AG04449 (cell line): ENCODE results near the gene PLEKHH1.

Source experiments
- CTCF ChIA-PET: fragments of 350-600 bp; formaldehyde crosslinking; extraction: SDS; loops from one replicate; lab custom pipeline; 2021; ENCODE audit warnings: antibody characterized with exemption; lab: Yijun Ruan, JAX
- POLR2A ChIA-PET: fragments of 400-600, 350-600 bp; formaldehyde crosslinking; extraction: SDS; loops from one replicate; lab custom pipeline; 2020; ENCODE audit warnings: antibody characterized with exemption, inconsistent platforms; lab: Yijun Ruan, JAX
- DNase-seq: peaks from one replicate; pipeline ENCODE4 v3.0.0-alpha.2; 2010; ENCODE audit warnings: low read depth, low spot score
- H3K4me3 ChIP-seq: 2 replicates; pipeline ENCODE4 v1.5.1; 2011; ENCODE audit warnings: low read depth, mild to moderate bottlenecking, control low read depth, low read length
- TF ChIP-seq, protein P1 (sequence below): IDR thresholded peaks from one replicate; pipeline ENCODE4 v1.5.1; 2011; ENCODE audit warnings: mild to moderate bottlenecking, moderate library complexity, low read length, control low read depth, inconsistent platforms; ENCODE audit not compliant: insufficient read depth; ENCODE audit errors: missing control alignments

Gene PLEKHH1

DNA sequence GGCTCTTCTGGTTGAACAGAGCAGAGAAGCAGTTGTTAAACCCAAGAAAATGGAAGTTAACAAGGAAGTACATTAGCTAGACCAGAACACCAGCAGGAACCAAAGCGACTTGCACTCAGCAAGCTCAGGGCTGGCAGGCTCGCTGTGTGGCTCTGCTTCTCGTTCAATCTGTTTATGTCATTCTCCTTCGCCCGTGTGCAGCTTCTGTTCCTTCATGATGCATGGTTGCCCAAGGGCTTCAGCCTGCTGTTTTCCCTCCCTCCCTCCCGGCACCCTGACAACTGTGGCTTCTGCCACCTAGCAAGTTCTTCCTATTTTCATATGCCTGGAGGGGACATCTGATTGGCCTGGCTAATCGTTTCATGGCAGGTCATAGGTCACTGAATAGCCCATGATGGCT, 41.7 kb downstream of the PLEKHH1 start:
- H3K4me3 ChIP-seq, result no peak overlapping the region
- CTCF ChIA-PET, result interaction anchor here (1.6 to 22.7 kb wide), 2 partner anchors 130 to 149 kb away, joined by 4 to 582 read pairs; no protein-coding TSS in a partner anchor
- POLR2A ChIA-PET, result no interaction called here
- DNase-seq, result no peak
- TF ChIP-seq, protein P1, sequence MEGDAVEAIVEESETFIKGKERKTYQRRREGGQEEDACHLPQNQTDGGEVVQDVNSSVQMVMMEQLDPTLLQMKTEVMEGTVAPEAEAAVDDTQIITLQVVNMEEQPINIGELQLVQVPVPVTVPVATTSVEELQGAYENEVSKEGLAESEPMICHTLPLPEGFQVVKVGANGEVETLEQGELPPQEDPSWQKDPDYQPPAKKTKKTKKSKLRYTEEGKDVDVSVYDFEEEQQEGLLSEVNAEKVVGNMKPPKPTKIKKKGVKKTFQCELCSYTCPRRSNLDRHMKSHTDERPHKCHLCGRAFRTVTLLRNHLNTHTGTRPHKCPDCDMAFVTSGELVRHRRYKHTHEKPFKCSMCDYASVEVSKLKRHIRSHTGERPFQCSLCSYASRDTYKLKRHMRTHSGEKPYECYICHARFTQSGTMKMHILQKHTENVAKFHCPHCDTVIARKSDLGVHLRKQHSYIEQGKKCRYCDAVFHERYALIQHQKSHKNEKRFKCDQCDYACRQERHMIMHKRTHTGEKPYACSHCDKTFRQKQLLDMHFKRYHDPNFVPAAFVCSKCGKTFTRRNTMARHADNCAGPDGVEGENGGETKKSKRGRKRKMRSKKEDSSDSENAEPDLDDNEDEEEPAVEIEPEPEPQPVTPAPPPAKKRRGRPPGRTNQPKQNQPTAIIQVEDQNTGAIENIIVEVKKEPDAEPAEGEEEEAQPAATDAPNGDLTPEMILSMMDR, result no peak

DNA sequence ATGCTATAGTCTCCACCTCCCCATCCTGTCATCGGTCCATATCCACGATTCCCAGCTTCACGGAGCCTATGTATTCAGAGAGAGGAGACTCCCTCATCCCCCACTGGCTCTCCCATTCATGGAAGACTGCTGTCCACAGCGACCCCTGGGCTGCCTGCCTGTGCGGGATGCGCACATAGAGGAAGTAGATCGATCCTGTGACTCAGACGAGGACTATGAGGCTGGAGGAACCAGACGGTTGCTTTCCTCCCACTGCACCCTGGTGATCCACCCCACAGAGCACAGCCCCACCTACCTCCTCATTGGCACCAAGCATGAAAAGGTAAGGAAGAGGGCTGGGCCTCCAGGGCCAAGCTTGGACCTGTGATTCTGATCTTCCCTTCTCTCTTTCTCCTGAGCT, 42.6 kb downstream of the PLEKHH1 start:
- DNase-seq, result no peak
- POLR2A ChIA-PET, result no interaction called here
- CTCF ChIA-PET, result interaction anchor here (0.8 to 22.7 kb wide), 6 partner anchors 7 to 150 kb away, joined by 3 to 582 read pairs (median 250); partner anchors contain the start of gene RDH12
- TF ChIP-seq, protein P1, result no peak
- no peak overlapping the region for H3K4me3 ChIP-seq

DNA sequence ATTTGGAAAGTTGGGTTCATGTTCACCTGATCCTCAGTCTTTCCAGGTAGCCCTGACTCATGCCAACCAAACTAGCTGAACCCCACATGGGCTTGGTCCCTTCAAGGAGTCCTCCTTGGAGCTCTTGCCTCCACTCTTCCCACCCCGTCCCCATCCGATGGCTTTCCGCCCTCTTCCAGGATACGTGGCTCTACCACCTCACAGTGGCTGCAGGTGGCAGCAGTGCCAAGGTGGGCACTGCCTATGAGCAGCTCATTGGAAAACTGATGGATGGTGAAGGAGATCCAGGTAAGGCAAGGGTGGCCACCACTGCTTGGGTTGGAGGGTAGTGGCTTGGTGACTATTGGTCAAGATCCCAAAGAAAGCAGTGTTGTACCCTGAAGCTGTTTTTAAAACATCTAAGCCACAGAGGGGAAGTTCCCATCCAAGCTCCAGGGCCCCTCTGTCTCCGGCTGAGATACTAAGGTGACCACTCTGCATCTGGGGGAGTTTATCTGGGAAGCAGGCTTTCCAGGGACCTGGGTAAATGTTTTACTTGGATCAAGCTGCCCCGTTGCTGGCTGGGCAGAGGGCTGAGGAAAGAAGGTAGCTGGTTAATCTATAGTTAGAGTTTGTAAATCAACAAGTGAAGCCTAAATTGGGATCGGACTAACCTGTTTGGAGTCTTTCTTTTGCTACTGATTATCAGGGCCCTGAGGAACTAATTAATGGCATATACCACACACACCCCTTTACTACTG, 43.3 kb downstream of the PLEKHH1 start:
- TF ChIP-seq, protein P1, result no peak
- CTCF ChIA-PET, result interaction anchor here (0.7 to 22.7 kb wide), 8 partner anchors 7 to 159 kb away, joined by 3 to 582 read pairs (median 118); partner anchors contain the start of genes PIGH and RDH12
- H3K4me3 ChIP-seq, result no peak overlapping the region
- no peak for DNase-seq
- POLR2A ChIA-PET, result no interaction called here

DNA sequence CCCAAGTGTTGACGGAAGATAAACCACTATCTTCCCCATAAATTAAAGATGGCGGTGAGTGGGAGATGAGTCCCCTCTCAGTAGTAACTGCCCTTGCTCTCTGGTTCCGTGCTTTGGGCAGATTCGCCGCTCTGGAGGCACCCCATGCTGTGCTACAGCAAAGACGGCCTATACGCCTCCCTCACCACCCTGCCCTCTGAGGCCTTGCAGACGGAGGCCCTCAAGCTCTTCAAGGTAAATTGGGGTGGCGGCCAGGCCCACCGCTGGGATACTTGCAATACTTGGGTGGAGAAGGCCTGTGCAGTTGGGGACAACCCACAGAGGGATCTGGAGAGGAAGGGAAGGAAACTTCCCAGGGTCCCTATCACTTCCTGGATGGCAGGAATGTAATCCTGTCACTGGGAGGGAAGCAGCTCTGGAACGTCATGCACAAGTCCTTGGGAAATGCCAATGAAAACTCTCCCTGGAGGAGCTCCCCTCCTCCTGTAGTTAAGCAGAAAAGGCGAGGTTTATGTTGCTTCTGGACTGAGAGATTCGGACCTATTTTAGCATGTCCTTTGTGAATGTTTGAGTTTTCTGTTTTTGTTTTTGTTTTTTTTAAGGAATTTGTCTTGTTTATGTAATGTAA, 44.2 kb downstream of the PLEKHH1 start:
- TF ChIP-seq, protein P1, result no peak
- CTCF ChIA-PET, result interaction anchor here (1.2 to 22.7 kb wide), 5 partner anchors 8 to 151 kb away, joined by 3 to 582 read pairs (median 269); partner anchors contain the start of genes PIGH and RDH12
- POLR2A ChIA-PET, result no interaction called here
- H3K4me3 ChIP-seq, result no peak overlapping the region
- DNase-seq, result no peak

DNA sequence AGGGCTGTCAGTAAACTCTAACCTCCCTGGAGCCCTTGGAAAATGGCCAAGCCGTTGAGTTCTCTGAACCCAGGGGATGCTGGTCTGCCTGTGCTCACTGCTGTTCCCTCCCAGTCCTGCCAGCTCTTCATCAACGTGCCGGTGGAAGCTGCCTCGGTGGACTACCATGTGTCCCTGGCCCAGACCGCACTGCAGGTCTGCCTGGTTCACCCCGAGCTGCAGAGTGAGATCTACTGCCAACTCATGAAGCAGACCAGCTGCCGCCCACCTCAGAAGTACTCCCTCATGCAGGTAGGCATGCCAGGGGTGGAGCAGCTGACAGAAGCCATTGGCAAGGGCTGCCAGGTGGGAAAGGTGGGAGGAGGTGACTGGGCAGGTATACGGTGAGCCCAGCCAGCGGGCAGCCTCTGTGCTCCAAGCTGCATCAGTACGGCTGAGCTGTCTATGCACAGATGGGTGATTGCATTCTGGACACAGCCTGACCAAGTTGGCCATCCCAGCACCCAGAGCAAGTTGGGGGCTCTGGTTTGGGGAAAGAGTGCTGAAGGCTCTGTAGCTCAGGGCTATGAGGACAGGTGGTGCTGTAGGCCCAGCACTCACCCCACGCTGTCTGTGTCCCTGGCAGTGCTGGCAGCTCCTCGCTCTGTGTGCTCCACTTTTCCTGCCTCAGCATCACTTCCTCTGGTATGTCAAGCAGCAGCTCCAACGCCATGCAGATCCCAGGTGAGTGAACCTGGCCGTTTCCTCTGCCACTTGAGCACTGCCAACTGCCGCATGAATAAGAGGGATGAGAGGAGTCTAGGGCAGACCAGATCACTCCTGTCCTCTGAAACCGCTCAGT, 45.0 kb downstream of the PLEKHH1 start:
- POLR2A ChIA-PET, result no interaction called here
- no peak for DNase-seq
- CTCF ChIA-PET, result interaction anchor here (1.1 to 22.7 kb wide), 6 partner anchors 9 to 152 kb away, joined by 3 to 582 read pairs (median 250); partner anchors contain the start of genes PIGH and RDH12

More for the DNA sequence above, 45.0 kb downstream of the PLEKHH1 start:
- no peak overlapping the region for H3K4me3 ChIP-seq
- TF ChIP-seq, protein P1, result no peak
